Mesenchymal stem cell (in vitro differentiated cells and primary cell): ENCODE data around the gene XRN1.
A peak's percentile ranks its signal among the peaks of the same experiment; 100 is the strongest.
"Not testable (repeated sequence)": the region's sequence is repeated elsewhere in the genome, so short reads cannot be mapped to it uniquely, and the experiment has no call there.

Experiments
- DNase-seq: peaks from one replicate; pipeline ENCODE4 v3.0.0-alpha.2; 2013
- H2AFZ ChIP-seq: one replicate; pipeline ENCODE4 v1.6.1; 2013; ENCODE audit warnings: low read depth, mild to moderate bottlenecking, control low read depth, inconsistent platforms, low read length, moderate library complexity
- H2AK5ac ChIP-seq: 2 replicates; pipeline ENCODE4 v1.6.1; 2013; ENCODE audit warnings: low read length, moderate library complexity, mild to moderate bottlenecking, inconsistent platforms; ENCODE audit not compliant: severe bottlenecking
- H2BK120ac ChIP-seq: one replicate; pipeline ENCODE4 v1.6.1; 2013; ENCODE audit warnings: low read depth, mild to moderate bottlenecking, inconsistent platforms, low read length, moderate library complexity
- H2BK12ac ChIP-seq, 2 experiments: one replicate each; pipeline ENCODE4 v1.6.1; 2013; ENCODE audit warnings: inconsistent platforms in 2 of 2, low read length in 2 of 2, mild to moderate bottlenecking in 2 of 2, moderate library complexity in 2 of 2, control low read depth in 1 of 2
- H2BK15ac ChIP-seq: one replicate; pipeline ENCODE4 v1.6.1; 2013; ENCODE audit warnings: mild to moderate bottlenecking, low read depth, inconsistent platforms; ENCODE audit not compliant: poor library complexity, severe bottlenecking
- H2BK5ac ChIP-seq: 2 replicates; pipeline ENCODE4 v1.6.1; 2013; ENCODE audit warnings: low read depth, mild to moderate bottlenecking, low read length, control low read depth, inconsistent platforms; ENCODE audit not compliant: poor library complexity, severe bottlenecking
- H3K14ac ChIP-seq, 2 experiments: one replicate each; pipeline ENCODE4 v1.6.1; 2013; ENCODE audit warnings: inconsistent platforms in 2 of 2, low read length in 2 of 2, control low read depth in 1 of 2, mild to moderate bottlenecking in 1 of 2, moderate library complexity in 1 of 2
- H3K18ac ChIP-seq, 2 experiments: one replicate each; pipeline ENCODE4 v1.6.1; 2013; ENCODE audit warnings: inconsistent platforms in 2 of 2, low read length in 2 of 2, control low read depth in 1 of 2, low read depth in 1 of 2, mild to moderate bottlenecking in 1 of 2
- H3K23ac ChIP-seq, 2 experiments: one replicate each; pipeline ENCODE4 v1.6.1; 2013; ENCODE audit warnings: inconsistent platforms in 2 of 2, low read length in 2 of 2, mild to moderate bottlenecking in 2 of 2, moderate library complexity in 2 of 2, control low read depth in 1 of 2
- H3K27ac ChIP-seq: 2 replicates; pipeline ENCODE4 v1.5.1; 2013; ENCODE audit warnings: mild to moderate bottlenecking, moderate library complexity, low read length, control low read depth, inconsistent platforms; ENCODE audit not compliant: poor library complexity, severe bottlenecking
- H3K27me3 ChIP-seq, 2 experiments: 2 replicates each; pipeline versions ENCODE4 v1.6.1 to v1.7.0; 2013; ENCODE audit warnings: low read length in 2 of 2, mild to moderate bottlenecking in 2 of 2, moderate library complexity in 2 of 2, control low read depth in 1 of 2, inconsistent platforms in 1 of 2; ENCODE audit not compliant: control insufficient read depth in 1 of 2, insufficient read depth in 1 of 2
- H3K36me3 ChIP-seq, 2 experiments: 2 replicates each; pipeline versions ENCODE4 v1.6.1 to v1.7.0; 2013; ENCODE audit warnings: low read length in 2 of 2, control low read depth in 1 of 2, inconsistent platforms in 1 of 2, low read depth in 1 of 2, mild to moderate bottlenecking in 1 of 2; ENCODE audit not compliant: insufficient read depth in 2 of 2, control insufficient read depth in 1 of 2
- H3K4ac ChIP-seq, 2 experiments: one replicate each; pipeline ENCODE4 v1.6.1; 2013; ENCODE audit warnings: inconsistent platforms in 2 of 2, low read length in 2 of 2, mild to moderate bottlenecking in 2 of 2, moderate library complexity in 2 of 2, control low read depth in 1 of 2, low read depth in 1 of 2
- H3K4me1 ChIP-seq: 2 replicates; pipeline ENCODE4 v1.6.1; 2013; ENCODE audit warnings: low read depth, low read length, control low read depth; ENCODE audit not compliant: control insufficient read depth, insufficient read depth
- H3K4me2 ChIP-seq: 2 replicates; pipeline ENCODE4 v1.6.1; 2013; ENCODE audit warnings: low read length, mild to moderate bottlenecking, inconsistent platforms; ENCODE audit not compliant: poor library complexity, severe bottlenecking
- H3K4me3 ChIP-seq, 2 experiments: 2 replicates each; pipeline versions ENCODE4 v1.5.1 to v1.7.0; 2013; ENCODE audit warnings: low read length in 2 of 2, mild to moderate bottlenecking in 2 of 2, control low read depth in 1 of 2, low read depth in 1 of 2; ENCODE audit not compliant: insufficient read depth in 1 of 2
- H3K79me1 ChIP-seq: replicated peaks from 2 replicates; pipeline ENCODE4 v1.6.1; 2013; ENCODE audit warnings: mild to moderate bottlenecking, control low read depth, low read length, inconsistent platforms; ENCODE audit not compliant: poor library complexity, severe bottlenecking
- H3K9ac ChIP-seq: 2 replicates; pipeline ENCODE4 v1.7.0; 2013; ENCODE audit warnings: mild to moderate bottlenecking, low read length, moderate library complexity
- H3K9me3 ChIP-seq: 2 replicates; pipeline ENCODE4 v1.7.0; 2013; ENCODE audit warnings: mild to moderate bottlenecking, low read length; ENCODE audit not compliant: control insufficient read depth
- H4K8ac ChIP-seq: one replicate; pipeline ENCODE4 v1.6.1; 2013; ENCODE audit warnings: inconsistent platforms, mild to moderate bottlenecking, low read length, moderate library complexity
- H4K91ac ChIP-seq: one replicate; pipeline ENCODE4 v1.6.1; 2013; ENCODE audit warnings: mild to moderate bottlenecking, low read length, inconsistent platforms
- WGBS: methylation state at CpG from one replicate; pipeline ENCODE4 v1.1.7; 2013; ENCODE audit warnings: mixed read lengths; 5-methylcytosine and 5-hydroxymethylcytosine counted together

Gene XRN1

DNA sequence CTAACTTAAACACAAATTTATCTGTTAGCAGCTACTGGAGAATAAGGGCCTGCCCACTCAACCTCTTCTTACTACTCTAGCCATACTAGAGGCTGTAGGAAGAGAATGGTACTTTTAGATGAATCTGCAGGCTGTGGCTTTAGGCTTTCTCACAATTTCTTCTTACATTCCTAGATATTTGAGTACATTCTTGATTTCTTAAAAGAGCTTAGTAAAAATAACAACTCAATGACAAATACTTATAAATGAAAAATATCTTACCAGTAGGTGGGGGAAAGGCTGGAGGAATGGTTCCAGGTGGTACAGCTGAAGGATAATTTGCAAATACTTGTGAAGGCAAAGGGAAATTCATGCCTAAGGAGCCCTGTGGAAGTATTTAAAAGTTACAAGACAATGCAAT is 129.5 kb downstream of the XRN1 start:
- no peak overlapping the region for H2BK120ac ChIP-seq
- H4K91ac ChIP-seq = no peak overlapping the region
- H3K27me3 ChIP-seq = no peaks in the 10 kb centered on the region
- no peak overlapping the region for H3K4me2 ChIP-seq
- H3K18ac ChIP-seq = no peak overlapping the region
- H2AK5ac ChIP-seq = no peak overlapping the region
- no peak overlapping the region for H2AFZ ChIP-seq
- H4K8ac ChIP-seq = no peak overlapping the region
- no peak for DNase-seq
- no peaks in the 10 kb centered on the region for H3K79me1 ChIP-seq
- no peaks in the 10 kb centered on the region for H3K9me3 ChIP-seq
- H3K27ac ChIP-seq = no peak overlapping the region
- peaks cover 0 to 37% of the 10 kb centered on the region in 2 experiments for H3K36me3 ChIP-seq
- no peak overlapping the region for H2BK5ac ChIP-seq
- H2BK15ac ChIP-seq = no peak overlapping the region
- no peak overlapping the region for H3K4ac ChIP-seq
- no peak overlapping the region for H2BK12ac ChIP-seq
- H3K9ac ChIP-seq = no peak overlapping the region
- no peak overlapping the region for H3K14ac ChIP-seq
- H3K4me3 ChIP-seq = no peak overlapping the region
- no peak overlapping the region for H3K23ac ChIP-seq
- H3K4me1 ChIP-seq = no peaks in the 10 kb centered on the region

DNA sequence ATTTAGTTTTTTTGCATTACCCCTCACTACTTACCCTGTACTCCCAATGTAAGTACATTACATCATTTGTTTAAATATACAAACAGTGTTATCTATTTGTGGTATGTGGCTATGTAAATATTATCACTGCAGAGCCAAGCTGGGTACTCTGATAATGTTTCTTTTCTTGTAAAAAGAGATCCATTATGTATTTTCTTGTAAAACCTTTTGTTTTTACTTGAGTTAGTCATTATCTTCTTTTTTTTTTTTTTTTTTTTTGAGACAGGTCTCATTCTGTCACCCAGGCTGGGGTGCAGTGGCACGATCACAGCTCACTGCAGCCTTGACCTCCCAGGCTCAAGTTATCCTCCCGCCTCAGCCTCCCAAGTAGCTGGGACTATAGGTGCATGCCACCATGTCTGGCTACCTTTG is 131.9 kb downstream of the XRN1 start:
- not testable (repeated sequence) for H3K4me1 ChIP-seq

GRCh38 chr3:142315083-142315482 is 132.8 kb downstream of the XRN1 start:
- Histone ChIP-seq H2AFZ (no peak overlapping the region), H3K18ac (no peak overlapping the region), H2BK120ac (no peak overlapping the region), H3K4me2 (no peak overlapping the region), H3K4me1 (no peaks in the 10 kb centered on the region), H2AK5ac (no peak overlapping the region), H3K9me3 (no peaks in the 10 kb centered on the region), H3K14ac (no peak overlapping the region), H4K8ac (no peak overlapping the region), H3K23ac (no peak overlapping the region), H3K36me3 (peaks cover 3 to 63% of the 10 kb centered on the region in 2 experiments), H3K9ac (no peak overlapping the region), H2BK15ac (no peak overlapping the region), H3K4ac (no peak overlapping the region), H3K4me3 (no peak overlapping the region), H3K27ac (no peak overlapping the region), H3K27me3 (no peaks in the 10 kb centered on the region), H3K79me1 (no peaks in the 10 kb centered on the region), H2BK5ac (no peak overlapping the region), H4K91ac (no peak overlapping the region), H2BK12ac (no peak overlapping the region)
- peak; percentile 71 for DNase-seq

More for the DNA sequence above, 131.9 kb downstream of the XRN1 start:
- H2AK5ac ChIP-seq, H2BK12ac ChIP-seq, H3K14ac ChIP-seq, H3K27ac ChIP-seq, H3K27me3 ChIP-seq, H3K4me2 ChIP-seq, H3K9me3 ChIP-seq, H3K23ac ChIP-seq, H2BK15ac ChIP-seq, H4K91ac ChIP-seq, H3K18ac ChIP-seq, H2BK5ac ChIP-seq, H3K79me1 ChIP-seq, H4K8ac ChIP-seq, H2BK120ac ChIP-seq, H3K4ac ChIP-seq, H3K9ac ChIP-seq, H3K4me3 ChIP-seq, H2AFZ ChIP-seq: not testable (repeated sequence)
- DNase-seq = peak; percentile 36
- WGBS = no CpG with 5 or more reads among the region's 2 CpGs
- H3K36me3 ChIP-seq = peaks cover 3 to 55% of the 10 kb centered on the region in 2 experiments

- no peak overlapping the region for H2AK5ac ChIP-seq
- H3K23ac ChIP-seq = no peak overlapping the region
- no peak overlapping the region for H4K91ac ChIP-seq
- H2BK15ac ChIP-seq = no peak overlapping the region
- WGBS = no CpG with 5 or more reads among the region's 1 CpG
- no peak overlapping the region for H3K9ac ChIP-seq
- H3K14ac ChIP-seq = no peak overlapping the region
- H4K8ac ChIP-seq = no peak overlapping the region
- H3K18ac ChIP-seq = no peak overlapping the region
- no peaks in the 10 kb centered on the region for H3K79me1 ChIP-seq
- no peak overlapping the region for H3K4me3 ChIP-seq
- no peak overlapping the region for H3K27ac ChIP-seq
- H3K4me1 ChIP-seq = no peaks in the 10 kb centered on the region
- no peak overlapping the region for H2BK120ac ChIP-seq
- H3K4me2 ChIP-seq = no peak overlapping the region
- no peak overlapping the region for H3K4ac ChIP-seq
- no peak overlapping the region for H2BK5ac ChIP-seq
- no peaks in the 10 kb centered on the region for H3K27me3 ChIP-seq
- H2BK12ac ChIP-seq = no peak overlapping the region
- no peak overlapping the region for H2AFZ ChIP-seq
- H3K9me3 ChIP-seq = no peaks in the 10 kb centered on the region
- no peak for DNase-seq
- H3K36me3 ChIP-seq = peaks cover 6 to 64% of the 10 kb centered on the region in 2 experiments
Observed at GRCh38 chr3:142310439-142310838, 137.4 kb downstream of the XRN1 start.
